GM18511 (cell line): ENCODE results near the gene SORCS2.

Source experiments
- ATAC-seq: cut with Tn5 transposase; IDR thresholded peaks from one replicate; pipeline ENCODE4 v1.9.1; 2021; ENCODE audit warnings: mild to moderate bottlenecking, moderate library complexity; ENCODE audit not compliant: unreplicated experiment

The SORCS2 gene

GRCh38 chr4:7790023-7790422 is 597.7 kb downstream of the SORCS2 start:
- ATAC-seq = no peak

GRCh38 chr4:7790999-7791398 is 598.7 kb downstream of the SORCS2 start:
- no peak for ATAC-seq
